Keratinocyte (primary cell): ENCODE data around the gene BLZF1. TPM values are rescaled to one million over a fixed set of nuclear protein-coding genes. Genes with fewer than 3 reads are reported as not detected.

Source experiments
- DNase-seq: peaks from one replicate; pipeline ENCODE4 v3.0.0-alpha.2; 2011; ENCODE audit warnings: low read depth, missing footprints, low spot score
- FAIRE-seq: peaks from 2 replicates; lab custom pipeline; 2011; peaks lifted over from hg19 to GRCh38; lab: Jason Lieb, UNC
- H2AFZ ChIP-seq: 2 replicates; pipeline ENCODE4 v1.6.0; 2012; ENCODE audit warnings: low read length, control low read depth, inconsistent platforms; ENCODE audit not compliant: control insufficient read depth
- H3K27ac ChIP-seq: 2 replicates; pipeline ENCODE4 v1.5.1; 2011; ENCODE audit warnings: low read length; ENCODE audit not compliant: control insufficient read depth, insufficient read depth
- H3K27me3 ChIP-seq: 3 replicates; pipeline ENCODE4 v1.6.0; 2011; ENCODE audit warnings: low read length; ENCODE audit not compliant: control insufficient read depth, insufficient read depth; ENCODE audit errors: extremely low read depth
- H3K36me3 ChIP-seq, 2 experiments: 2 replicates in 1 of 2; 3 replicates in 1 of 2; pipeline ENCODE4 v1.5.1; 2011; ENCODE audit warnings: low read length in 2 of 2, mild to moderate bottlenecking in 1 of 2; ENCODE audit not compliant: control insufficient read depth in 2 of 2, insufficient read depth in 2 of 2; ENCODE audit errors: extremely low read depth in 1 of 2
- H3K4me1 ChIP-seq: 3 replicates; pipeline ENCODE4 v1.5.1; 2011; ENCODE audit warnings: low read length; ENCODE audit not compliant: control insufficient read depth, insufficient read depth; ENCODE audit errors: extremely low read depth
- H3K4me2 ChIP-seq: 3 replicates; pipeline ENCODE4 v1.6.0; 2011; ENCODE audit warnings: low read depth, low read length; ENCODE audit not compliant: control insufficient read depth, insufficient read depth; ENCODE audit errors: extremely low read depth
- H3K4me3 ChIP-seq, 3 experiments: fragments of 200-600 bp in 1 of 3; sonication (generic) in 1 of 3; 2 replicates in 2 of 3; 3 replicates in 1 of 3; pipeline ENCODE4 v1.5.1; 2011 to 2016; ENCODE audit warnings: low read length in 3 of 3, mild to moderate bottlenecking in 3 of 3, control low read depth in 2 of 3, inconsistent platforms in 1 of 3, low read depth in 1 of 3, mixed read lengths in 1 of 3, mixed run types in 1 of 3, moderate library complexity in 1 of 3; ENCODE audit not compliant: control insufficient read depth in 2 of 3, insufficient read depth in 2 of 3; ENCODE audit errors: extremely low read depth in 1 of 3
- H3K79me2 ChIP-seq: 2 replicates; pipeline ENCODE4 v1.6.0; 2012; ENCODE audit warnings: low read length; ENCODE audit not compliant: control insufficient read depth, insufficient read depth
- H3K9ac ChIP-seq: 3 replicates; pipeline ENCODE4 v1.6.0; 2011; ENCODE audit warnings: low read length; ENCODE audit not compliant: control insufficient read depth, insufficient read depth; ENCODE audit errors: extremely low read depth
- H3K9me1 ChIP-seq: 3 replicates; pipeline ENCODE4 v1.6.0; 2011; ENCODE audit warnings: low read length; ENCODE audit not compliant: control insufficient read depth, insufficient read depth; ENCODE audit errors: extremely low read depth
- H3K9me3 ChIP-seq: 2 replicates; pipeline ENCODE4 v1.5.1; 2012; ENCODE audit warnings: low read depth, low read length; ENCODE audit not compliant: control insufficient read depth
- H4K20me1 ChIP-seq: 3 replicates; pipeline ENCODE4 v1.6.0; 2011; ENCODE audit warnings: low read length; ENCODE audit not compliant: control insufficient read depth, insufficient read depth; ENCODE audit errors: extremely low read depth
- CTCF ChIP-seq, 3 experiments: IDR thresholded peaks in 1 of 3; conservative IDR thresholded peaks in 1 of 3; optimal IDR thresholded peaks in 1 of 3; 2 replicates in 2 of 3; 3 replicates in 1 of 3; pipeline versions ENCODE3 to v1.5.1; 2011; ENCODE audit warnings: low read length in 3 of 3, mild to moderate bottlenecking in 3 of 3, moderate library complexity in 2 of 3, control low read depth in 1 of 3, inconsistent platforms in 1 of 3; ENCODE audit not compliant: insufficient read depth in 2 of 3; ENCODE audit errors: extremely low read depth in 1 of 3
- EZH2 ChIP-seq: IDR thresholded peaks from one replicate; pipeline ENCODE4 v1.6.1; 2012; ENCODE audit warnings: inconsistent platforms, mild to moderate bottlenecking, low read length, moderate library complexity
- dilution Hi-C: fragments of 300-500 bp; cut with MboI; formaldehyde crosslinking; loops from one replicate; pipeline ENCODE4 v1.7.0; 2020; ENCODE audit warnings: low sequenced_read_pairs; ENCODE audit not compliant: extremely low pct_ligation_motif_present
- polyA plus RNA-seq, 5 experiments: library from polyadenylated mRNA; depleted of rRNA in 3 of 5; stranded (reverse) in 3 of 5; stranded (forward) in 1 of 5; unstranded in 1 of 5; fragments of >200 nt; gene quantifications; 1 replicate in 1 of 5; 2 replicates in 3 of 5; 3 replicates in 1 of 5; pipeline versions ENCODE4 v1.2.1 to v1.2.3, GENCODE V29; 2011 to 2012; ENCODE audit warnings: missing spikeins in 2 of 5, low read depth in 1 of 5, low replicate concordance in 1 of 5

The BLZF1 gene
- polyA plus RNA-seq, 1 donor (not counting 4 experiments of a cell fraction or from before 2014, with no cell fraction given) = 50.9 TPM

DNA sequence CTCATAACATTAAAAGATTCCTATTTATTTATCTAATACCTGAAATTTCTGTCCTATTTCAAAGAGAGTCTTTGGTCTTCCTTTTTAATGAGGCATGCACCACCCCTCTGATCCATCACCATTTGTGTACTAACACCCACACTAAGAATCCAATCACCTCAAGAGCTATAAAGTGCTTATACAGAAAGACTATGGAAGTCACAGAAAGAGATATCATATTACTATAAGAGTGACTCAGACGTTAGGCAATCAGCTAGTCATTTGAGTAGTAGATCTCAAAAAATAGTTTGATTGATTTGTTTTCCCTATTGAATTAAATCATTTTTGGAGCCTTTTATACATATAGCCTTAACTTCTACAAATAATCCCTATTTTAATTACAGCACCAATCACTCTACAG is 46.5 kb upstream of the BLZF1 start:
- no peaks in the 10 kb centered on the region for H3K9me1 ChIP-seq
- H3K36me3 ChIP-seq = peaks cover 0 to 3% of the 10 kb centered on the region in 2 experiments
- dilution Hi-C loops = no loop called here
- no peak for DNase-seq
- H3K4me1 ChIP-seq = peaks cover 2% of the 10 kb centered on the region
- H3K27me3 ChIP-seq = no peaks in the 10 kb centered on the region
- no peaks in the 10 kb centered on the region for H3K9me3 ChIP-seq
- no peaks in the 10 kb centered on the region for H4K20me1 ChIP-seq
- no peak overlapping the region for H3K4me3 ChIP-seq
- no peak overlapping the region for H3K4me2 ChIP-seq
- peaks cover 10% of the 10 kb centered on the region for H3K79me2 ChIP-seq
- no peak overlapping the region for H3K9ac ChIP-seq
- H2AFZ ChIP-seq = no peak overlapping the region
- FAIRE-seq = no peak
- no peak for TF ChIP-seq EZH2
- no peak for TF ChIP-seq CTCF (optimal IDR thresholded peaks at IDR 0.05 in 1 of 3, IDR thresholded peaks at IDR 0.05 in 1 of 3, conservative IDR thresholded peaks at IDR 0.05 in 1 of 3; ENCODE audit: extremely low read depth in 1 of 3, insufficient read depth in 2 of 3, low read length in 3 of 3)
- H3K27ac ChIP-seq = no peak overlapping the region

DNA sequence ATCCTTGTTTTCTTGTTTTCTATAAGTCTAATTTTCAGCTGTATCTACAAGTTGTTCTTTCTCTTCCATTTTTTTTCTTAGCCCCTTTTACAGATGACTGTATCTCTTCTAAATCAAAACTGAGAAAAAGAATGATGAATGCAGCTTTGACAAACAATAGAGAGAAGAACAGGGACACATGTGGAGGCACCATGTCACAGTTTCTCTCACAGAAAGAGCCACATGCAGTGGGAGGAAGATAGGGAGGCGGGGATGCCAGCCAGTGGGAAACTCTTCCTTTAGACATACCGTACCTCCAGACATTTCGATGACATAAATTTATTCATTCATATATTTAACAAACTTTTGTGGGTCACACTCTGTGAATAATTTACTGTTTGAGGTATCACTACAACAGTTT is 45.9 kb upstream of the BLZF1 start:
- Histone ChIP-seq H3K9me3 (no peaks in the 10 kb centered on the region), H3K36me3 (peaks cover 0 to 3% of the 10 kb centered on the region in 2 experiments), H3K4me3 (no peak overlapping the region), H2AFZ (no peak overlapping the region), H4K20me1 (no peaks in the 10 kb centered on the region), H3K4me1 (peaks cover 8% of the 10 kb centered on the region), H3K9ac (no peak overlapping the region), H3K27ac (no peak overlapping the region), H3K4me2 (no peak overlapping the region), H3K9me1 (no peaks in the 10 kb centered on the region), H3K79me2 (peaks cover 11% of the 10 kb centered on the region), H3K27me3 (no peaks in the 10 kb centered on the region)
- TF ChIP-seq CTCF (optimal IDR thresholded peaks at IDR 0.05 in 1 of 3, IDR thresholded peaks at IDR 0.05 in 1 of 3, conservative IDR thresholded peaks at IDR 0.05 in 1 of 3; ENCODE audit: extremely low read depth in 1 of 3, insufficient read depth in 2 of 3, low read length in 3 of 3) (no peak), EZH2 (no peak)
- FAIRE-seq (no peak), DNase-seq (no peak)
- dilution Hi-C loops = no loop called here
